Suppressor macrophage treated with lipopolysaccharide for 1 hour (primary cell): ENCODE data around the gene TFDP1.

ENCODE experiments used
- DNase-seq, 3 donors: peaks; one replicate each; pipeline ENCODE4 v3.0.0-alpha.2; 2020 to 2022

TFDP1 gene, protein sequence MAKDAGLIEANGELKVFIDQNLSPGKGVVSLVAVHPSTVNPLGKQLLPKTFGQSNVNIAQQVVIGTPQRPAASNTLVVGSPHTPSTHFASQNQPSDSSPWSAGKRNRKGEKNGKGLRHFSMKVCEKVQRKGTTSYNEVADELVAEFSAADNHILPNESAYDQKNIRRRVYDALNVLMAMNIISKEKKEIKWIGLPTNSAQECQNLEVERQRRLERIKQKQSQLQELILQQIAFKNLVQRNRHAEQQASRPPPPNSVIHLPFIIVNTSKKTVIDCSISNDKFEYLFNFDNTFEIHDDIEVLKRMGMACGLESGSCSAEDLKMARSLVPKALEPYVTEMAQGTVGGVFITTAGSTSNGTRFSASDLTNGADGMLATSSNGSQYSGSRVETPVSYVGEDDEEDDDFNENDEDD

GRCh38 chr13:113584205-113584869, at the start of gene TFDP1:
Gene TFDP1 (plus strand): TSS chr13:113584753. CDS start chr13:113585838, 1,085 bp downstream.
- peak; percentile 64 to 90 (median 76) for DNase-seq

- no peak for DNase-seq
These were observed 49.2 kb upstream of the TFDP1 start for GRCh38 chr13:113535381-113535781.

DNA sequence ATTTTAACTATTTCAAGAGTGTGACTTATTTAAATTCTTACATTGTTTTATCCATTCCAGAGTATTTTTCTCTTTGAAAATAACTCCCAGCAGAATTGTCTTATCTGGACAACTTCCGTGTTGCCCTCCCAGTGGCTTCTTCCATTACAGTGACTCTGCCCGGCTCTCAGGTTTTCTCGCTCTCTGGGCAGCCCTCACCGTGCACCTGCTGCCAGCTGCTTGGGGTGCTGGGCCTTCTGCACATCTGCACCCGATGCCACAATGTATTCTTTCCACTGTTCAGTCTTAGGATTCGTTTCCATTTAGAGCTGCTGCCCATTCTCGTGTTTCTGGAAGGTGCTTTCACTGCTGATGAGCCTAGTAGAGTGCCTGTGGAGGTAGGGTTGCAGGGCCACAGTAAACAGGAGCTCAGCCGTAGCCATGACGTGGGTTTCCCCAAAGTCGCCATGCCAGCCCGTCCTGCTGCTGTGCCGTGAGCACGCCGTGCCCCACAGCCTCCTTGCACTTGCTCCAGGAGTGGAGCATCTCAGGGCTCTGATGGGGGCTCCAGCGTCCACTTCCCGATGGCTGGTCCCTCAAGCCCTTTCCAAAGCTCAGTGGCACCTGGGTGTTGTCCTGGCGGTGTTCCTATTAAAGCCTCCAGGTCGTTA, 48.0 kb upstream of the TFDP1 start:
- no peak for DNase-seq

- DNase-seq, result no peak
These were observed 47.3 kb upstream of the TFDP1 start for GRCh38 chr13:113537205-113537604.

DNA sequence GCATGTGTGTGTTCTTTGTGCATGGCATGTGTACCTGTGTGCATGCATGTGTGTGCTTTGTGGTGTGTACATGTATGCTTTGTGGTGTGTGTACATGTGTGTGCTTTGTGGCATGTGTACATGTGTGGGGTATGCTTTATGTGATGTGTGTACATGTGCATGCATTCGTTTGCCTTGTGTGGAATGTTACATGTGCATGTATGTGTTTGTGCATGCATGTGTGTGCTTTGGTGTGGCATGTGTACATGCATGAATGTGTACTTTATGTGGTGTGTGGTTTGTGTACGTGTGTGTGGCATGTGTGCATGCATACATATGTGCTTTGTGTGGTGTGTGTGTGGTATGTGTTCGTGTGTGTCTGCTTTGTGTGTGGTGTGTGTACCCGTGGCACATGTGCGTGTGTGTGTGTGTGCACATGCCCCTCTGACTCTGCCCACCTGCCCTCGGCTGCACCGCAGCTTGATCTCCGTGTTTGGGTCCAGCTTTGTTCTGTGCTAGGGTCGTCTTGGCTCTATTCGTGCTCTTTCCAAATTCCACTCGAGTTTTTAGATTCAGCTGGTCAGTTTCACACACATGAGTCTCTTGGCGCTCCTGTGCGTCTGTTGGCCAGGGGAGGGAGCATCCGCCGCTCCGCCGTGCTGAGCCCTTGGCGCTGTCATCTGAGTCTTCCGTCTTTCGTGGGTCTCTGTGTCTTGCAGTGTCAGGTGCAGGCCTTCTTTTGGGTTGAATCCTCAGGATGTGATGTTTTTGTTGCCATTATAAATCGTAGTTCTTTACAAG, 46.5 kb upstream of the TFDP1 start:
- no peak for DNase-seq

DNA sequence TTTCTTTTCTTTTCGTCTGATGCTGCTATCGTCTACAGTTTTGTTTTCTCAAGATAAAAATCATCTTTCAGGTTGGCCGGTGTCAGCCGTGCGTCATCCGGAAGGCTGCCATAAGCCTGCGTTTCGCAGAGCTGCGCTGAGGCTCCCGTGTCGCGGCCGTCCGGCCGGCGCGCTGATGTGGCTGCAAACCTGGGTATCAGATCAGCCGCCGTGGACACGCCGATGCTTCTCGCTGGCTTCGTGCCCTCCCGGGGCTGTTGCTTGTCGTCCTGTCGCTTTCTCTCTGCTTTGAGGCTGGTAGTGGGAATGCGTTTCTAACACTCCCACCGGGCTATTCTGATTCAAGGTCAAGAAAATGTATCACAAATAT, 45.9 kb upstream of the TFDP1 start:
- DNase-seq, result no peak

GRCh38 chr13:113539176-113539575, 45.4 kb upstream of the TFDP1 start:
- no peak for DNase-seq

- DNase-seq, result no peak
These were observed 44.7 kb upstream of the TFDP1 start for GRCh38 chr13:113539822-113540221.

GRCh38 chr13:113540523-113540922, 44.0 kb upstream of the TFDP1 start:
- DNase-seq, result no peak

- DNase-seq, result no peak
These were observed 41.7 kb upstream of the TFDP1 start for GRCh38 chr13:113542751-113543424.

DNA sequence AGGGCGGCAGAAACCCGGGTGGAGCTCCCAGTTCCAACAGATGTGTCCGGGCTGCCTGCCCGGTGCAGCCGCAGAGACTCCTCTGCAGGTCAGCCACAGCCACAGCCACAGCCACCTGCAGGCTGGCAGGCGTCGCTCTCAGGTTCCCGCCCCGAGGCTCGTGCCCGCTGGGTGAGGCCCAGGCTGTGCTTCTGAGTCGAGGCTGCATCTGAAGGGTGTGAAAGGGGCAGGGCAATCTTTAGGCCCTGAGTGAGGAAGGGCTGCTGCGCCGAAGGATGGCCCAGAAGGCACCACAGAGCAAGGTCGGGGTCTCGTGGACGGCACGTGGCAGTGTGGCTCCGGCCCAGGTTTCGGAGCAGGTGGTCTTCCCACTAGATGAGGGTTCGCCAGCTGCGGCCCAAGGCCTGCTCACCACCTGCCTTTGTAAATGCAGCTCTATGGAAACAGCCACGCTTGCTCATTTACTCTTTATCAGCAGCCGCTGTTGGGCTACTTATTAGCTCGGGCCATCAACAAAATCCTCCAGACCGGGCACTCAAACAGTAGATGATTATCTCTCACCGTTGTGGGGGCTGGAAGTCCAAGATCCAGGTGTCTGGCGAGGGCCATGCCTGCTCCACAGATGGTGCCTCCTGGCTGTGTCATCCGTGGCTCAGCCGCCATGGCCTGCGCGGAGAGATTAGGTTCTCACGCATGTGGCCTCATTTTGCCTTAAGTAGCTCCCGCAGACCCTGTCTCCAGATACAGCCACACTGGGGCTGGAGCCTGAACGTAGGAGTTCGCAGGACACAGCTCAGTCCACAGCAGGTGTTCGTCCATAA, 40.3 kb upstream of the TFDP1 start:
- no peak for DNase-seq

GRCh38 chr13:113544896-113545295, 39.7 kb upstream of the TFDP1 start:
- DNase-seq, result no peak

GRCh38 chr13:113545455-113545930, 39.1 kb upstream of the TFDP1 start:
- DNase-seq, result no peak

DNA sequence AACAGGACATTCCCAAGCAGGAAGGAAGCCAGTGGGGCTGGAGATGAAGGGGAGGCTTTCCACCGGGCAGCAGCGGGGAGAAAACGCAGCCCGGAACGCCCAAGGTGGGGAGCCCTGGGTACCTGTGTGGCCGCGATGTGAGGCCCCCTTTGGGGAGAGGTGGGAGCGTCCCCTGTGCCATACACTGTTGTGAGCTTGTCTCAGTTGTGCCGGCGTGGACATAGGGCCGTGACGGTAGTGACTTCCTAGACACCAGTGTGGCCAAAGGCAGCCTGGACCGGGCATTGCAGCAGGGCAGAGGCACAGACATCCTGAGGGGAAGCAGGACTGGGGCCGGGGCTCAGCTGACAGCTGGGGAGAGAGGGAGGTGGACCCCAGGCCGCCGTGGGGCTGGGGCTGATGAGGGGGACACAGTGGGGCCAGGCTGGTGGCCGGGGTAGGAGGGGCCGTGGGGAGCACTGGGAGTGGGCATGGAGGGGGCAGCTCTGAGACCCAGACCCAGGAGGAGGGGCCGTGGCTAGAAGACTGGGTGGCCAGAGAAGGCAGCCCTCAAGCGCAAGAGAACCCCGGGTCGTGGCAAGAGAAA, 38.5 kb upstream of the TFDP1 start:
- DNase-seq, result no peak

GRCh38 chr13:113546571-113547237, 37.8 kb upstream of the TFDP1 start:
- DNase-seq, result no peak

DNA sequence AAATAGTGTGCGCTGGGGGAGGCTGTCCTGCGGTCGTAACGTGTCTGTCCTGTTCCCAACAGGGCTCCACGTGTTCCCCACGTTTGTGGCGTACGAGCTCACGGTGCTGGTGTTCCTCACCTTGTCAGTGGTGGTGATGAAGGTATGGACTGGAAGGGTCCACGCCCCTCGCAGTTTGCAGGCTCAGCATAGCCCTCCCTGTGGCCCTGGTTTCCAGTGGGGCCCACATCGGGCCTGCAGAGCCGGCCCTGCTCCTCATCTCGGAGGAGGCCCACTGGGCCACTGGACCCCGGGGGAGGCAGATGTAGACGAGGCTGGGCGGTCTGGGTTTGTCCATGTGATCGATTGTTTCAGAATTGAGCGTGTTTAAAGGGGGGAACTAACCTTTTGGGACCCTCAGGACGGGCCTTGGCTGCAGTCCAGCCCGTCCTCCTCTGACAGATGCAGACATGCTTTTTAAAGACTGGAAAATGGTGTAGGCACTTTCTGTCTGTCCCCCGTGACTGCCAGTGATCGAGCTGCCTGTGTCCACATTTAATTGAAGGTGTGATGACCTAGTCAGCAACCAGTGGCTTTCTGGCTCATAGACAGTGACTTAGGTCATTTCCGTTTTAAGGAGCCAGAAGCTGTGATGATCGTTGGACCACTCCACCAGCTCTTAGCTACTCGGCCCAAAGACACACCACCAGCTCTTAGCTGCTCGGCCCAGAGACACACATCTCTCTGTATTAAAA, 37.1 kb upstream of the TFDP1 start:
- DNase-seq, result no peak

GRCh38 chr13:113548171-113548641, 36.3 kb upstream of the TFDP1 start:
- no peak for DNase-seq

DNA sequence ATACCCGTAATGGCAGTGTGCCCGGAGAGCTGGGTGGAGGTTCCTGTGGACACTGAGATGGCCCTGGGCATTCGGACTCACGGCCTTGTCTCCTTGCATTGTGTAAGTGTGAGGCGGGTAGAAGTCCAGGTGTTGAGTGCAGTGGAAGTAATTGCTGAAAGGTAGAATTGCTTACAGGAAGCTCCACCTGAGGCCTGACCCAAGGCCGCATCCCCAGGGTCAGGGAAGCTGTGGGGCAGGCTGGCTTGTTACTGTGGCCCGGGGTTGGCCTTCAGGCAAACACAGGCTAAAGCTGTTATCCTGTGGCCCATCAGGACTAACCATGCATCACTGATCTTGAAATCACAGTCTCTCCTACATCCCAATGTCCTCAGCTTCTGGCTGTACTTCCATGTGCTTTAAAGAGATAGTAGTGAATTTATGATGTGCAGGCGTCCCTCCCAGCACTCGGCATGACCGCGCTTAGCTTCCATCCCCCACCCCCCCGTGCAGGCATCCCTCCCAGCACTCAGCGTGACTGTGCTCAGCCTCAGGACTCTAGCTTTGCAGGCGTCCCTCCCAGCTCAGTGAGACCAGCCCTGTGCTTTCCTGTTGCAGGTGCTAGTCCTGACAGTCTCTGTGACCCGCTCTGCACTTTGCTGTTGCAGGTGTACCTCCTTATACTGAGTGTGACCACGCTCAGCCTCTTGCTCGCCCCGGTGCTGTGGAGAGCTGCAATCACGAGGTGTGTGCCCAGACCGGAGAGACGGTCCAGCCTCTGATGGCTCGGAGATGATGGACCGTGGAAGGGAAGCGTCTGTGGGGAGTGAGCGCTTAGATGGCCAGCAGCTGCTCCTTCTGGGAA, 35.6 kb upstream of the TFDP1 start:
- no peak for DNase-seq

DNA sequence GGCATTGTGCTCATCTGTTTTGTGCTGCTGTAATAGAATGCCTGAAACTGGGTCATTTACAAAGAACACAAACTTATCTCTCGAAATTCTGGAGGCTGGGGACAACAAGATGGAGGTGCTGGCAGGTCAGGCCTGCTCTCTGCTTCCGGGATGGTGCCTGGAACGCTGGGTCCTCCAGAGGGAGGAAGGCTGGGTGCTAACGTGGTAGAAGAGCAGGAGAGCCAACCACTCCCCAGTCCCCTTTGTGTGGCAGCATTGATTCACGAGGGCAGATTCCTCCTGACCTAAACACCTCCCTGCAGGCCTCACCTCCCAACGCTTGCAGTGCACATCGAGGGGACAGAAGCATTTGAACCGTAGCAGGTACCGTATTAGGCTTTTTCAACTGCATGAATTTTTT, 34.1 kb upstream of the TFDP1 start:
- DNase-seq, result no peak
